ENCODE results near the gene AIFM3.
"Not testable (repeated sequence)": the region's sequence is repeated elsewhere in the genome, so short reads cannot be mapped to it uniquely, and the experiment has no call there.

Gene AIFM3

DNA sequence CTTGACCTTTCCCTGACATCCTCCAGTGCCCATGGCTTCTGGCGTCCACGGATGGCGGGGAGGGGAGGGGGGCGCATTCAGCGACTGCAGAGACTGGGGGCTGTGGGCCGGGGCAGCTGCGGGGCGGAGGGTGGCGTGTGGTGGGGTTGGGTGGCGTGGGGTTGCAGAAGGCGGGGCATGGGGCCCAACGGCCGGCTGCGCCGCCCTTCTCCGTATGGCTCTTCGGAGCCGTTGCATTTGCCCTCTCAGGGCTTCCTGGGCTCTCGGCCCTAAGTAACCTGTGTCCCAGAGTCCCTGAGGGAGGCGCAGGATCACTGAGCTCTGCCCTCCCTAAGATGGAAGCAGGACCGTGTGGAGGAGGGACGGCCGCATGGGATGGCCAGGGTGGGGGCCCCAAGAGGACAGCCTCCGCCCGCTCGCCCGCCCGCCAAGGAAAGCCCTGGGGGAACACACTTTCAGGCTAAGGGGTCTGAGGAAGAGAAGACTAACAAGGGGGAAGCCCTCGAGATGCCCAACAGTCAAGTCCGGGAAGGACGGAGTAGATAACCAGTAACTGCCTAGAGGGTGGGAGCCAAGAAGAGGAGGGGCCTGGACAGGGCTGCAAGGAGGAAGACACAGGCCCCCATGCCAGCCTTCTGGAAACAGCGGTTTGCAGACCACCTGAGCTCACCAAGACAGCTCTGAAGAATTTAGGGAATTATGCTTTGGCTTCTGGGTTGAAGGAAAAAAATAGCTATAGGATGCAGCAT is 9.2 kb upstream of the AIFM3 start:
- DNase-seq (ENCODE audit: low read depth in 2 of 2), result no peak

DNA sequence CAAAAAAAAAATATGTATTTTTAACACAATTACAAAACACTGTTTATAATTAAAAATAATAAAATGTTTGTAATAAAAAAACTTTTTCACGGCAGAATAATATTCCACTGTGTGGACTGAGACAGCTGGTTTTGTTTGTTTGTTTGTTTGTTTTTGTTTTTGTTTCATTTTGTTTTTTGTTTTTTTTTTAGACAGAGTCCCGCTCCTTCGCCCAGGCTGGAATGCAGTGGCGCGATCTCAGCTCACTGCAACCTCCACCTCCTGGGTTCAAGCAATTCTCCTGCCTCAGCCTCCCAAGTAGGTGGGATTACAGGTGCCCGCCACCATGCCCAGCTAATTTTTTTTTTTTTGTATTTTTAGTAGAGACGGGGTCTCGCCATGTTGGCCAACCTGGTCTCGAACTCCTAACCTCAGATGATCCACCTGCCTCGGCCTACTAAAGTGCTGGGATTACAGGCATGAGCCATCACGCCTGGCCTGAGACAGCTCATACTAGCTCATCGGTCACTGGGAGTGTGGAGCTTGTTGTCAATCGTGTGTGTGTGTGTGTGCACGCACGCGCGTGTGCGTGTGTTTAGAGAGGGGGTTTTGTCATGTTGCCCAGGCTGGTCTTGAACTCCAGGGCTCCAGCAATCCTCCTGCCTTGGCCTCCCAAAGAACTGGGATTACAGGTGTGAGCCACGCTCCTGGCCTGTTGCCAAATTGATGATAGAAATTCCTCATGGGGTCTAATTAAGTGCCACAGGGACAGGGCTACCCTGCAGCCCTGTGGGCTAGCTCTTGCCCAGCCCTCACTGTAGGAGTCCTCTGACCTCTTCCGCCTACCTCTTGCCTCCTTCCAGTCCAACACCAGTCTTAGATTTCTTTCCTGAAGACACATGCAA is 7.2 kb upstream of the AIFM3 start:
- DNase-seq (ENCODE audit: low read depth in 2 of 2), result no peak

DNA sequence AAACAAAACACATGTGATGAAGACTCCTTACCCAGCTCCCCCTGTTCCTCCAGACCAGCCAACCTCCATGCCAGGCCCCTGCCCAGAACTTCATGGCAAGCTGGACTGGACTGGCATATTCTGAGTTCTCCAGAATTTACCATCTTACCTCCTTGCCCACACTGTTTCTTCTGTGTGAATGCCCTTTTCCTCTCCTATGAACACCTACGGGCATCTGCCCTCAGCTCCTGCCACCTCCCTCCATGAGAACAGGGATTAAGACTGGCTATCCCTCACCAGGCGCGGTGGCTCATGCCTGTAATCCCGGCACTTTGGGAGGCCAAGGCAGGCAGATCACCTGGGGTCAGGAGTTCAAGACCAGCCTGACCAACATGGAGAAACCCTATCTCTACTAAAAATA is 6.4 kb upstream of the AIFM3 start:
- no peak for DNase-seq (ENCODE audit: low read depth in 2 of 2)

DNA sequence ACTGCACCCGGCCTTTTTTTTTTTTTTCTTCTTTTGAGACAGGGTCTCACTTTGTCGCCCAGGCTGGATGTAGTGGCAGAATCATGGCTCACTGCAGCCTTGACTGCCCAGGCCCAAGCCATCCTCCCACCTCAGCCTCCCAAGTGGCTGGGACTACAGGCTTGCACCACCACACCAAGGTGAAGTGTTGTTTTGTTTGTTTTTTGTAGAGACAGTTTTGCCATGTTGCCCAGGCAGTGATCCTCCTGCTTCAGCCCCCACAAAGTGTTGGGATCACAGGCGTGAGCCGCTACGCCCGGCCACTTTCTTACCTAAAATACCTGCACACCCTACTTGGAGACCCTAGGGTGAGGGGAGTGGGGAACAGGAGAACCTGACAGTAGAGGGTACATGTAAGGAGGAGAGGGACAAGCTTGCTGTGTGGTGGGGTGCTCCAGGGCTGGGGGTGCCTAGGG is 4.5 kb upstream of the AIFM3 start:
- no peak for DNase-seq (ENCODE audit: low read depth in 2 of 2)

DNA sequence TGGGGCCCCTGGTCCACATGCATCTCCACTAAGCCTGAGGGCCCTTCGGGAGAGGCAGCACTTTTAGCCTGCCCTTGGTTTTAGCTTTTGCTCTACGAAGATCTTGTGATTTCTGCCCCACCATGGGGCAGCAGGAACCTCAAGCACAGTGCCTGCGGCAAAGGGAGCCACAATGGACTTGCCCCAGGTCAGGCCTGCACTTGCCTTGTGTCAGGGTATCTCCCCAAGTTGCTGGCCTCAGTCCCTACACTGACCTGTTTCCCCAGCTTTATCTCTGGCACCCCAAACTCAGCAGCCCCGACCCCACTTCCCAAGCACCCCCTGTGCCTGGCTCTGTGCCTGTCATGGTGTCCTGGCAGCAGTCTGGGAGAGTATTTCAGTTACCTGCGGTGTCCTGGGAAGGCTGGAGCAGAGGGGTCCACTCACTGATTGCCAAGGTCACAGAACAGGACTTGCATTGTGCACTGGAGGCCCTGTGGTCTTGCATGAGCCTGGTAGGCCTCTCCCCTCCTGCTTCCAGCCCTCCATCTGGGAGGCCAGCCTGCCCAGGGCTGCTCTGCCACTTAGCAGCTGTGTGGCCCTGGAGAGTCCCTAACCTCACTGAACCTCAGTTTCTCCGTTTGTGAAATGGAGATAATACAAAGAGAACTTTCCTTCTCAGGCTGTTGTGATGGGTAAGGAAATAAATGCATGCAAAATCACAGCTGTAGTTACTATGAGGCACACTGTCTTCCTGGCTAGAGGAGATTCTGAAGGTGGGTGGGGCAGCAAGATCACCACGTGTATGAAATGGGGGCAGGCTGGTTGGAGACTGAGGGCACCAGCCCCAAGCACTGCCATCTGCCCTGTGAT is 3.6 kb upstream of the AIFM3 start:
- no peak for DNase-seq (ENCODE audit: low read depth in 2 of 2)

DNA sequence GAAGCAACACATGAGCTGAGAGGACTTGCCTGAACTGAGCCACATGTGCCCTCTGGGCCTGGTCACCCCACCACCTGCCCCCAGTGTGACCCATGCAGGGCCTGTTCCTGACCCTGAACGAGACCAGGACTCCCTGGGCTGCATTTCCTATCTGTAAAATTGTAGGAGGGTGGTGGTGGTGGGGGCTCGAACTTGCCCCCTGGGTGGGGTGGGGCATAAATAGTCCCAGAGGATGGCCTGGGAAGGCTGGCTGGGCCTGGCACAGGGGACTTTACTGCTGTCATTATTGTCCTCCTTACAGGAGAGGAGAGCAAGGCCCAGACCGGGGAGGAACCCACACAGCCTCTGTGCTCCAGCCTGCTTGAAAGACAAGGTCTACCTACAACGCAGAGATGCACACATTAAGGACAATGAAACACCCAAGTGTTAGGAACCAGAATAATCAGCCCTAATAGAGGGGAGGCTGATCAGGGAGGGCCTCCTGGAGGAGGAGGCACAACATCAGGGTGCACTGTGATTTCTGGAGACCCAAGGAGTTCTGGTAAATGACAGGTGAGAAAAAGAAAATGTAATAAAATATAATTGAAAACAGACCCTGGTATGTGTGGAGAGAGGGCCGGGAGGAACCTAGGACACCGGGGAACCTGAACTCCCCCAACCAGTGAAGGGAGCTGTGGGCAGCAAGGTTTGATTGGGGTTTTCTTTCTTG is 2.8 kb upstream of the AIFM3 start:
- no peak for DNase-seq (ENCODE audit: low read depth in 2 of 2)

DNA sequence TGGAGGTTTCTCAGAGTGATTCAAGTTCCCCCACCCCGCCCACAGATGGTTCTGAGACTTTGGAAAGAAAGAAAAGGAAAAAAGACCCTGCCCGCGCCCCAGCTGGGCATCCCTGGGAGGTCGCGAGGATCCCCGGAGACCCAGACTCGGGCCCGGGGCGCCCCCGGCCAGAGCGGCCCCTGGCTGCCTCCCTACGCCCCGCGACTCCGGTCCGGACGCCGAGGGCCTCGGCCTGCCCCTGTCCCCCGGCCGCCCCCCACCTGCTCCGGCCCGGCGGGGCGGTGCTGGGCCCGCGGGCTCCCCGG is 2.3 kb upstream of the AIFM3 start:
- no peak for DNase-seq (ENCODE audit: low read depth in 2 of 2)

DNA sequence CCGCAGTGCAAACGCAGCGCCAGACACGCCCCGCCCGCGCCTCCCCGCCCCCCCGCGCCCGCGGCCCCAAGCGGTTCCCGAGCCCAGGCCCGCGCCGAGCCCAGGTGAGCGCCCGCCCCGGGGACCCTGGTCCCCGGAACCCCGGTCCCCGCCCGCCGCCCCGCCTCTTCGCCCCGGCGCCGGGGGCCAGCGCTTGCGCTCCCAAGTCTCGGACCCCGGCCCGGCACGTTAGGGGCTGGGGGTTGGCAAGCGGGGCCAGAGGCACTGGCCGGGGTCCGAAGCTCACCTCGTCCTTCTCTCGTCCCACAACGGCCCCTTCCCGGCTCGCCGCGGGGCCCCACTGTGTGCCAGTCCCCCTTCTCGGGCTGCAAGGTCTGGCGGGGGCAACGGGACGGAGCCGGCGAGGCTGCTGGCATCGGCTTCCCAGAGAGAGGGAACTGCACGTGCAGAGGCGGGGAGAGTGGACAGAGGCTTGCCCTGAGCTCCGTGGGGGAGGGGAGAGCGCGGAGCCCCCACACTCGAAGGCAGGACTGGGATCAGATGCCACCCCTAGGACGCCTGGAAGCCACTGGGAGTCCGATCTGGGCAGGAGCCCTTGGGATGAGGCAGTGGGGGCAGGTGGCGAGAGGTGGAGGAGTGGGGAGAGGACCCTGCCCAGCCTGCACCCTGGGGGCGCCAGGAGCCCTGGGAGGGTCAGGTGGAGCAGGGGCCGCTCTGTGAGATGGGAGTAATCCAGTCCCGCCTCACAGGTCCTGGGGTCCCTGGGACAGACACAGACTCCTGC is 1.8 kb upstream of the AIFM3 start:
- no peak for DNase-seq (ENCODE audit: low read depth in 2 of 2)

DNA sequence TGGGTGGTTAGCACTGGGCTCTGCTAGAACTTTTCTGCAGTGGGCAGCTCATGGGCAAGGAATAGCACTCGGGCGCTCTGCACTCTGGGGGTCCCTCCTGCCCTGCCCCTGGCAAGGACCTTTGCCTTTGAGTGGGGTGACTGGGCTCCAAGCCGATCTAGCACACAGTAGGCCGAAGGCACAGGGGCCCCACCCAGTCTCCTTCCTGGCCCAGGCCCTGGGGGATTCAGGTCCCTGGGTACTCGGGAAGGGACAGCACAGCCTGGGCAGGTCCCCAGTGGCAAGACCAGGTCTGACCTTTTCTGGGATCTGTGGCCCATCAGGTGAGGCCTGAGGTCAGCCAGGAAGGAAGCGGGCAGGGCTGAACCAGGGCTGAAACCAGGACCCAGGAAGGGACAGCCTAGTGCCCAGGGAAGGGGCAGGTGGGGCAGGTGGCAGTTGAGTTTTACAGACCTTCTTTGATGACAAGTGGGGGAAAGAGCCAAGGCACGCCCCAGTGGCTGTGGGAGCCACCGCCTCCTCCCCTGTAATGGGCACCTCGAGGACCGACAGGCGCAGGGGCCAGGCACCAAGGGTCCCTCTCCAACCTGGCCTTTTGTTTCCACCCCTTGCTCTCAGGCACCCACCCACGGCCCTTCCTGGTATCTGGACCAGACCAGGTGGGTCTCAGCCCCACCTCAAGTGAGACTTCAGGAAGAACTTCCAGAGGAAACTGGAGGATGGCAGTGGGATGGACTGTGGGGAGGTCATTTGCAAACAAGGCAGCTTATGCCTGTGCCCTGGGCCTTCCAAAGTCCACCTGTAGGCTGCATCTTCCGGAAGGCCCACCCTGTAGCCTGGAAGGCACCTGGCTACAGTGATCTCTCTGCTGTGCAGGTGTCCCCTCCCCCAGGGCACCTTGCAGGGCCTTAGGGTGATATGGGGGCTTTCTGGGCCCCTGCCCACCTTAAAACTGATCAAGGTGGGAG is 883 bp upstream of the AIFM3 start:
- DNase-seq (ENCODE audit: low read depth in 2 of 2), result no peak

DNA sequence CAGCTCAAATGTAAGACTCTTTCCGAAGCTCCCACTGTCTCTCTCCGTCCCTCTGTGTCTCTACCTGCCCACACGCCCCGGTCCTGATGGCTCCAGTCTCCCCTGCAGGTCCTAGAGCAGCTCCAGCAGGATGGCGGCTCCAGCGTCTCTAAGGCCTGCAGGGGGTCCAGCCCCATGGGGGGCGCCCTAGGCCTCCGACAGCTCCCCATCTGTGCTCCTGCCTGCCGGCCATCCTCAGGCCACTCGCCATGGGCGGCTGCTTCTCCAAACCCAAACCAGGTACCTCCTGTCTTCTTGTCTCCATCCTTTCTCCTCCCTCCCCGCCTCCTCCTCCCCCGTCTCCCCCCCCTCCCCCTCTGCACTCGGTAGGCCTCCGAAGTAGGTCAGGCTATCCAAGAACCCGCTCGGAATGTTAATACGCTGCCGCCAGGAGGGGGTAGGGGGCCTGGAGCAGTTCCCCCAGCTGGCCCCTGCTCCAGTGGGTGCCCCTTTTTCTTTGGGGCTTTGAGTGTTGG is 699 bp downstream of the AIFM3 start:
- DNase-seq (ENCODE audit: low read depth in 2 of 2), result no peak

DNA sequence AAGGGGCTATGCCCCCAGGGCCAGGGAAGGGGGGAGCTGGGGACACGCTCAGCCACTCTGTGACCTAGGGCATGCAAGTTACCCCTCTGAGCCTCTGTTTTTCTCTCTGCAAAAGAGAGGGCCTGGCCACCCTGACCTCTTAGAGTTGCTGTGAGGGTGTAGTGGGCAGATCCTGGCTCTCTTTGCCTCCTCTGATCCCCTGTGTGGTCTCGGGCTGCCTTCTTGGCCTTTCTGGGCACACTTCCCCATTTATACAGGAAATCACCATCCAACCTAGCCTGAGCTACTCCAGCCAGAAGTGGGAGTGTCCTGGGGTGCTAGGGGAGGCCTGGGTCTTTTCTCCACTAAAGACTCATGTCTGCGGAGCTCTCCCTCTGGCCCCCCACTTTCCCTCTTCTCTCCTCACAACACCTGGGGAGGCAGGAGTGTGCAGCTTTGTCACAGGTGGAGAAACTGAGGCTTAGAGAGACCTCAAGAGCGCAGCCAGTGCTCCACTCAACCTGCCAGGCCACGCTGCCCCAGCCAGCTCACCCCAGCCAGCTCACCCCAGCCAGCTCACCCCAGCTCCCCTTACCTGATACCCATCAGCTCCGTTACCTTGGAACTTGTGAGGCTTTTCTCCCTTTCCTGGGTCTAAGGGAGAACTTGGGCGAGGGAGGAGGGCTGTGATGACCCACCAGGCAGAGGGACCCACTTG is 1.4 kb downstream of the AIFM3 start:
- no peak for DNase-seq (ENCODE audit: low read depth in 2 of 2)

DNA sequence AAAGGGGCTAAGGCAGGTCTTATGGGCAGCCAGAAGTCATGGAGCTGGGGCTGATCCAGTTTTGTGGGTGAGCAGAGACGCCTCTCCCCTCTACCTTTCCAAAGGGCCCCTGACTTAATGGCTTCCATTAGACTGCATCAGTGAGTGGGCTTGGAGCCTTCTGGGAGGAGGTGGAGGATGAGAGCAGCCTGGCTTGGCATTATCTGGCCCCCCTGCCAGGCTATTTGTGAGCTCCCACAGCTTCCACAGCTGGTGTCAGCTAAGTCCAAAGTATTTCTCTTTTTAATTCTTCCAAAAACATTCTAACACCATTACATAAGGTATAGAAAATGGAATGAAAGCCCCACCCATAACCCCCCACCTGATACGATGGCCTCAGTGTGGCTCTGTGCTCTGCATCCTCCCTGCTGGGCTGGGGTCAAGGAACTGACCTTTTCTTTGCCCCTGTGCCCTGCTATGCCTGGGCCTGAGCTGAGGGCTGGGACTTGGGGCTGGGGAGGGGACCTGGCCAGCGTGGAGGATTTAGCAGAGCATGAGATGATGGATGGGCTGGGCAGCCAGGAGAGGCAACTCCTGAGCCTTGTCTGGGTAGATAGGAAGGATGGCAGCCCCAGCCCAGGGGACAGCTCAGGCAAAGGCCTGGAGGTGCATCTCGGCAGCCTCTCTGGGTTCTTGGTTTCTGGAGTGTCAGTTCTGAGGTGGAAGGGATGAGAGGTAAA is 4.0 kb downstream of the AIFM3 start:
- DNase-seq (ENCODE audit: low read depth in 2 of 2), result no peak

DNA sequence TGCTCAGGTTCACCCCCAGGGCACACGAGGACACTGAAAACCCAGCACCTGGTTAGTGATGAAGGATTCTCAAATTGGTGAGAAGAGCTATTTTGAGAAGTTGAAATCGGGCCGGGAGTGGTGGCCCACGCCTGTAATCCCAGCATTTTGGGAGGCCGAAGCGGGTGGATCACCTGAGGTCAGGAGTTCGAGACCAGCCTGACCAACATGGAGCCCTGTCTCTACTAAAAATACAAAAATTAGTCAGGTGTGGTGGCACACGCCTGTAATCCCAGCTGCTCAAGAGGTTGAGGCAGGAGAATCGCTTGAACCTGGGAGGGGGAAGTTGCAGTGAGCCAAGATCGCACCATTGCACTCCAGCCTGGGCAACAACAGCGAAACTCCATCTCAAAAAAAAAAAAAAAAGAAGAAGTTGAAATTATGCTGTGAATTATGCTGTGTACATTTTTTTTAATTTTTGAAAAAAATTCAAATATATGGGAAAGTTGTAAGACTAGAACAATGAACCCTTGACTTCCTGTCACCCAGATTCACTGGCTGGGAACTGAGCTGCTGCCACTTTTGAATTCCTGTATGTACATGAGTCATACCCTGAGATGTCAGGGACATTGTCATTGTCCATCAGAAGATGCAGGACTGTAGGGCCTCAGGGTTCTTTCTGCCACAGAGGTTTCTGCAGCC is 5.1 kb downstream of the AIFM3 start:
- not testable (repeated sequence) for DNase-seq (ENCODE audit: low read depth in 2 of 2)

DNA sequence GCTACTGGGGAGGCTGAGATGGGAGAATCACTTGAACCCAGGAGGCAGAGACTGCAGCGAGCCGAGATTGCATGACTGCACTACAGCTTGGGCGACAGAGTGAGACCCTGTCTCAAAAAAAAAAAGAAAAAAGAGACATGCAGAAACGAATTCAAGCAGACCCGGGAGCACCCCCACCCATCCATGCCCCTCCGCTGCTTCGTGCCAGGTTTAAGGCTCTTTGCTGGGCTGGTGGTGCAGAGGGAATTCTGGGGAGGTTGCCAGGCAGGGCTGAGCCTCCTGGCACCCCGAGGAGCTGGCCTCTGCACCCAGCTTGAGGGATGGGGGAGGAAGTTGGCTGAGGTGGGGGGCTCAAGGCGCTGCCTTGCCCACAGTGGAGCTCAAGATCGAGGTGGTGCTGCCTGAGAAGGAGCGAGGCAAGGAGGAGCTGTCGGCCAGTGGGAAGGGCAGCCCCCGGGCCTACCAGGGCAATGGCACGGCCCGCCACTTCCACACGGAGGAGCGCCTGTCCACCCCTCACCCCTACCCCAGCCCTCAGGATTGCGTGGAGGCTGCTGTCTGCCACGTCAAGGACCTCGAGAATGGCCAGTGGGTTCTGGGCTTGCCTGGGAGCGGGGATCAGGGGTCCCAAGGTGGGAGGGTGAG is 6.0 kb downstream of the AIFM3 start:
- DNase-seq (ENCODE audit: low read depth in 2 of 2), result no peak

DNA sequence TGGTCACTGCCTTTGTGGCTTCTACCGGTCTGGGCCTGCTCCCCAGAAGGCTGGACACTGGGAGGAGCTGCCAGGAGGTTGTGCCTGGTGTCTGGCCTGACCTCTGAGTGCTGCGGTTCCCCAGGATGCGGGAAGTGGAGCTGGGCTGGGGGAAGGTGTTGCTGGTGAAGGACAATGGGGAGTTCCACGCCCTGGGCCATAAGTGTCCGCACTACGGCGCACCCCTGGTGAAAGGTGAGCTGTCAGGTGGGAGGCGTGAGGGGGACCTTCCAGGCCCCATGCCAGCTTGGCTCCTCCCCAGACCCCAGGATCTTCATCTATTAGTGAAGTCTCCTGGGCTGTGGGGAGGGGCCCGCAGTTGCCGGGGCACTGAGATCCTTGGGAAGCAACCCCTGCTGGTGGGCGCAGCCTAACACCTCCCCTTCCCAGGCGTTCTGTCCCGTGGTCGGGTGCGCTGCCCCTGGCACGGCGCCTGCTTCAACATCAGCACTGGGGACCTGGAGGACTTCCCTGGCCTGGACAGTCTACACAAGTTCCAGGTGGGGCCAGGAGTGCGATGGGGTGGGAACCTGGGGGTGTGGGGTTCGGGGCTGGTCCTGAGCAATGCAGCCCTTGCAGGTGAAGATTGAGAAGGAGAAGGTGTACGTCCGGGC is 6.7 kb downstream of the AIFM3 start:
- DNase-seq (ENCODE audit: low read depth in 2 of 2), result no peak

DNA sequence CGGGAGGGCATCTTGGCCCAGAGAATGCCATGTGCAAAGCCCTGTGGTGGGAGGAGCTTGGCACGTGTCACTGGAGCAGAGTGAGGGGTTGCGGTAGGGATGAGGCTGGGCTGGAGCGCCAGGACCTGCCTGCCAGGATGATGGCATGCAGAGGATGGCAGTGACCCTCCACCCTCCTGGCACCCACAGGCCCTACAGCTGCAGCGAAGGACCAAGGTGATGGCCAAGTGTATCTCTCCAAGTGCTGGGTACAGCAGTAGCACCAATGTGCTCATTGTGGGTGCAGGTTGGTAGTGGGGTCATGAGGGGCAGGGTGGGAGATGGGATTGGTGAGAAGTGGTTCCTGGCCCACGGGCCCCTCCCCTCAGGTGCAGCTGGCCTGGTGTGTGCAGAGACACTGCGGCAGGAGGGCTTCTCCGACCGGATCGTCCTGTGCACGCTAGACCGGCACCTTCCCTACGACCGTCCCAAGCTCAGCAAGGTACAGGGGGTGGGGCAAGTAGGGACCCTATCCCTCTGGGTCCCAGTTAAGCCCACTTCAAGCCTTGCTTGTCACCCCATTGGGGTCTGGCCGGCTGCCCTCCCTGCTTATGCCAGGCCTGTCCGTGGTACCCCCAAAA is 7.4 kb downstream of the AIFM3 start:
- DNase-seq (ENCODE audit: low read depth in 2 of 2), result no peak
